Sigmoid colon (tissue), 4 donors: ENCODE results near the gene OR8K3.

Experiments
- EP300 ChIP-seq, 4 donors: sonication (generic); formaldehyde crosslinking; IDR thresholded peaks; one replicate each; pipeline ENCODE4 v1.6.1; 2017; ENCODE audit warnings: antibody characterized with exemption in 4 of 4
- POLR2A ChIP-seq, 2 donors: fragments of 450-650 bp; IDR thresholded peaks; one replicate each; pipeline ENCODE4 v1.6.1; 2016; ENCODE audit warnings: antibody characterized with exemption in 2 of 2, mild to moderate bottlenecking in 2 of 2, moderate library complexity in 2 of 2
- POLR2AphosphoS5 ChIP-seq, 4 donors: sonication (generic); formaldehyde crosslinking; IDR thresholded peaks; one replicate each; pipeline ENCODE4 v1.6.1; 2017; ENCODE audit warnings: antibody characterized with exemption in 4 of 4
- TF ChIP-seq, protein P1 (sequence below), 4 experiments: fragments of 450-650 bp in 3 of 4; fragments of 200-600 bp in 1 of 4; IDR thresholded peaks; one replicate each; pipeline ENCODE4 v1.5.1; 2016 to 2019; ENCODE audit warnings: antibody characterized with exemption in 4 of 4, mild to moderate bottlenecking in 3 of 4, moderate library complexity in 2 of 4

DNA sequence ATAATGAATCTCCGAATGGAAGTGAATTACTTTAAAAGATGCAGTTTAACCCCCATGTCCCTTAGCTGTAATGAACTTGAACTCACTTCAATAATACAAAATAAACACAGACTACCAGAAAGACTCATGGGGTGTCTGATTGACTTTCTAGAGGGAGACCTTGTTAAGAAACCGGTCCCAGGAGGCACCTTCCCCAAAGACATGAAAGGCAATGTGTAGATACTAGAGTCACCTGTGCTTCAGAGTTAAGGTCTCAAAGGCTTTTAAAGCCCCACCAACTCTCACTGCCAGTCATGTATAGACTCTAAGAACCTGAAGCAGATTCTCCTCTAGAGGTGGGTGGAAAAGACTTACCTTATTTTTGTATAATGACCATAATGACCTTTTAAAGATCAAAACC, 39.0 kb downstream of the OR8K3 start, which contains the start of gene OR8J1:
- TF ChIP-seq, protein P1, sequence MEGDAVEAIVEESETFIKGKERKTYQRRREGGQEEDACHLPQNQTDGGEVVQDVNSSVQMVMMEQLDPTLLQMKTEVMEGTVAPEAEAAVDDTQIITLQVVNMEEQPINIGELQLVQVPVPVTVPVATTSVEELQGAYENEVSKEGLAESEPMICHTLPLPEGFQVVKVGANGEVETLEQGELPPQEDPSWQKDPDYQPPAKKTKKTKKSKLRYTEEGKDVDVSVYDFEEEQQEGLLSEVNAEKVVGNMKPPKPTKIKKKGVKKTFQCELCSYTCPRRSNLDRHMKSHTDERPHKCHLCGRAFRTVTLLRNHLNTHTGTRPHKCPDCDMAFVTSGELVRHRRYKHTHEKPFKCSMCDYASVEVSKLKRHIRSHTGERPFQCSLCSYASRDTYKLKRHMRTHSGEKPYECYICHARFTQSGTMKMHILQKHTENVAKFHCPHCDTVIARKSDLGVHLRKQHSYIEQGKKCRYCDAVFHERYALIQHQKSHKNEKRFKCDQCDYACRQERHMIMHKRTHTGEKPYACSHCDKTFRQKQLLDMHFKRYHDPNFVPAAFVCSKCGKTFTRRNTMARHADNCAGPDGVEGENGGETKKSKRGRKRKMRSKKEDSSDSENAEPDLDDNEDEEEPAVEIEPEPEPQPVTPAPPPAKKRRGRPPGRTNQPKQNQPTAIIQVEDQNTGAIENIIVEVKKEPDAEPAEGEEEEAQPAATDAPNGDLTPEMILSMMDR (IDR thresholded peaks at IDR 0.05) = no peak
- TF ChIP-seq POLR2A (IDR thresholded peaks at IDR 0.05) = no peak
- TF ChIP-seq EP300 (IDR thresholded peaks at IDR 0.05) = no peak
- TF ChIP-seq POLR2AphosphoS5 (IDR thresholded peaks at IDR 0.05) = no peak
